ENCODE data around the gene PBX2.
"Not testable (repeated sequence)": the region's sequence is repeated elsewhere in the genome, so short reads cannot be mapped to it uniquely, and the experiment has no call there.

The PBX2 gene

GRCh38 chr6:32202186-32202585 lies 12.2 kb upstream of the PBX2 start:
- DNase-seq: no peak

DNA sequence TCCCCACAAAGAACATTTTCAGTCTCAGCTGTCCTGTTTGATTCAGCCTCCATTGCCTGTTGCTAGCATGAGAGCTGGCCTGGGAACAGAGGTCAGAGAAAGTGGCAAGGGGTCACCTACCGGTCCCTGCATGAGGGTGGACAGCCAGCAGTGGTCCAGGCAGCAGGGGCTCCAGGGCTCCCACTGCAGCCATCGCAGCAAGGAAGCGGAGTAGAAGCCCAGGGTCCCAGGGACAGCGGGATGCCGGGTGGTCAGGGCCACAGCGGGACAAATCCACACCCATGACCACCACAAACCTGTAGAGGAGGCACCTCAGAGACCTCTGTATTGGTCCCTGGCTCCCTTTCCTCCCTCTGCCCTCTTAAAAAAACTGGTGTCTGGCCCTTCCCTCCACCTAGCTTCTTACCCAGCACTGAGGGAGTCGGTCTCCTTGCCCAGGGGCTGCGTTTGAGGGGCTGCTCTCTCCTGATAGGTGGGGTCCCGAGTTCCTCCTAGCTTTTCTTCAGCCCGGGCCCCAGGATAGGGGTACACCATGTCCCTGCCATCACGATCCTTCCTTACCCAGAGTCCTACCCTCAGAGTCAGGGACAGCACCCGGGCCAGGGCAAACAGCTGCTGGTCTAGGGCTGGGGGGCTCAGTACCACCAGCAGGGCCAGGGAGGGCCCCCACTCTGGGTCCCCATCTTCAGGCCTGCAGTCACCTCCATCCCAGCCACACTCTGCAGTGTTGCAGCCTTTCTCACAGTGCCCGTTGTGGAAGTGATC lies 10.9 kb upstream of the PBX2 start:
- DNase-seq: no peak

DNA sequence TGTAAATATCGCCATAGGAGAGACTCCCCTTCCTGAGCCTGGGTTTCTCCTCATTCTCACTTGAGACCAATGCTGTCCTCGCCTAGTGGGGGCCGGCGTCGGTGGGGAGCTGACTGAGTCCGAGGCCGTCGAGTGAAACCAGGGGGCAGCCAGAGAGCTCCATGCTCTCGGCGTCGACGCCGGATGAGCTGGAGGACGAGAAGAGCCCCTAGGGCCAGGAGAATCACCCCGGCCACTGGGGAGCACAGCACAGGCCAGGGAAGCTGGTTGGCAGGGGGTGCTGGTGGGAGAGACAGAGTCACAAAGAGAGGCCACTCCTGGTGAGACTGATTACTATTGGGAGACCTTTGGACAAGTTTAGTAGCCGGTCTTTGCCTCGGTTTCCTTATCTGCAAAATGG lies 8.9 kb upstream of the PBX2 start:
- DNase-seq: no peak

DNA sequence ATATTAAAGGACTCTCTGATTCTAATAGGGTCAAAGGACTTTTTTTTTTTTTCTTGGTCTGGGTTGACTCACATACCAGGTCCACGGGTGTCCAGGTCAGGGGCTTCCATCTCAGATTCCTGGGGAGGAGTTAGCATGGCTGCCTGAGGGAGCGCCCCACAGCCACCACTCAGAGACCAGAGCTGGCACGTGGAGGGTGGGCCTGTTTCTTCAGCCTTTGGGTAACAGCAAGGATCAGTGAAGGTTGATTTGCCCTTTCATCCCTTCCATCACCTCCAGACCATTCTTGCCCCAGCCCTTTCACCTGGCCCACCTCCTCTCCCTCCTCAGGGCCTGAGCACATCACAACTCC lies 8.3 kb upstream of the PBX2 start:
- no peak for DNase-seq

DNA sequence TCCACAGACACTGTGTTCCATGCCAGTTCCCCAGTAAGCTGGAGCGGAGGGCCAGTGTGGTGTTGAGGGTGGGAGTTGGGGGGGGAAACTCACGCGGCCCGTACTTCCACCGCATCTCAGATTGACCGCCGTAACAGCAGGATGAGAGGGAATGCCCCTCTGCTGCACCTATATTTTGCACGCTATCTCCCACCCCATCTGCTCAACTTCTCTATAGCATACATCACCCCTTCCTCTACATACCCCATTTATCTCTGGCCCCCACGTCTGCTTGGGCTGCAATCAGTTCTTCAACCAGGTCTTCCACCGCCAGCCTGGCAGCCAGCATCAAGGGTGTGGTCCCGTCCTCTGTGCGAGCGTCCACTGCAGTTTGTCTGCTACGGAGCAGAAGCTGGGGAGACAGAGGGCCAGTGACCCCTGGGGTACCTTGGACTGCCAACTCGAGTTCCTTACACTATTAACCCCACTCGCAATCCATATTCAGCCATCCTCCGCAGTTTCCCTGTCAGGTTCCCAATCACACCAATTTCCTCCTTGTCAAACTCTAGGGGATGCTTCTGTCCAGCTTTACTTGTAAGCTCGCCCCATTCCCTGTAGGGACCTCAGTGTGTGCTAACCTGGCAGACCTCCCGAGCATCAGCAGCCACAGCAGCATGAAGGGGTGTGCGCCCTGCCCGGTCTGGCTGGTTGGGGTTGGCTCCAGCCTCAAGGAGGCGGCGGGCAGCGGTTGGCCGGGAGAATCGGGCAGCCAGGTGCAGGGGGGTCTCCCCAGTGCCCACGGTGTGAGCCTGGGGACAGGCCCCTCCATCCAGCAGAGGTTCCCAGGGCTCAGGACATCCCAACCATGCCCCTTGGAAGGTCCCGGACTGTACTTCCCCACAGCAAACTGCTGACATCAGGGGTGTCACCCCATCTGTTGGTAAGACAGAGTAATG lies 6.9 kb upstream of the PBX2 start:
- DNase-seq: no peak

DNA sequence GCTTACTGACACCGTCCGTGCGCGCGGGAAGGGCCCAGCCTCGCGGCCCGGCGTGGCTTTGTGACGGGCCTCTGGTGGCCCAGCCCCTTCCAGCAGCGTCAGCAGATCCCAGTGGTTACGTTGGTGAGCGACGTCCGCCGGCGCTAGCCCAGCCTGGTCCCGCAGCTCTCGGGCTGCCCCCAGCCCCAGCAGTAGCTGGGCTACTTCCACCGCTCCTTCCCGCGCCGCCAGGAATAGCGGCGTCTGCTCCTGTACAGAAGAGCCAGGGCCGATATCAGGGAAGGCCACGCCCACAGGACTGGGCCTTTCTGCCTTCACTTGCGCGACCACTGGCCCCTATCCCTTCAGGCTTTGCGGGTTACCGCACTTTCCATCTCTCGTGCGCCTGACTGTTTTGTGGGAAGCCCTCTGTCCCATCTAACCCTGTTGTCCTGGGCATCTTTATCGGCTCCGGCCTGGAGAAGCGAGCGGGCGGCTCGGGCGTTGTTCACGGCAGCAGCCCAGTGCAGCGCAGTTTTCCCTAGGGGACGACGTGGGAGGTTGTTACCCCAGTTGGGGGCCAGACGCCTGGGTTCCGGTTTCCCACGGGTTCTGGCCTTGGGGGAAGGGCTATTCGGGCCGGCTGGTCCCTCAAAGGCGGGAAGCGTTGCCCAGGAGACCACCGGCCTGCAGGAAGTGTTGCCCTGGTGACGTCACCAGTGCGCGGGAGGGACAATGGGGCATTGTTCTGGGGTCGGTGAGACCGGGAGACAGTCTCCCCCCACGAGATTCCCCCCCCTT lies 6.1 kb upstream of the PBX2 start:
- DNase-seq: peak; percentile 37

GRCh38 chr6:32195652-32195901 lies 5.6 kb upstream of the PBX2 start:
- DNase-seq: peak; percentile 99

- no peak for DNase-seq
Observed at GRCh38 chr6:32194825-32195651, 5.0 kb upstream of the PBX2 start.

DNA sequence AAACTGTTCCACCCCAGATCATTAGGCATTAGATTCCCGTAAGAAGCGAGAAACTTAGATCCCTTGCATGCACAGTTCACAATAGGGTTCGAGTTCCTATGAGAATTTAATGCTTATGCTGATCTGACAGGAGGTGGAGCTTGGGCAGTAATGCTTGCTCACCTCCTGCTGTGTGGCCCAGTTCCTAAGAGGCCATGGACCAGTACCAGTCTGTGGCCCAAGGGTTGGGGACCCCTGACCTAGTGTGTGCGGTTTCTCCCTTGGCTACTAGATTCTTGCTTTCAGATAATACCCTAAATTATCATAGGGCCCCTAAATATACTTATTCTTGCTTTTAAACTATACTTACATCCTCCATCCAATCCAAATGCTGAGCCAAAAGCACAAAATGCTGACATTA lies 4.4 kb upstream of the PBX2 start:
- no peak for DNase-seq

DNA sequence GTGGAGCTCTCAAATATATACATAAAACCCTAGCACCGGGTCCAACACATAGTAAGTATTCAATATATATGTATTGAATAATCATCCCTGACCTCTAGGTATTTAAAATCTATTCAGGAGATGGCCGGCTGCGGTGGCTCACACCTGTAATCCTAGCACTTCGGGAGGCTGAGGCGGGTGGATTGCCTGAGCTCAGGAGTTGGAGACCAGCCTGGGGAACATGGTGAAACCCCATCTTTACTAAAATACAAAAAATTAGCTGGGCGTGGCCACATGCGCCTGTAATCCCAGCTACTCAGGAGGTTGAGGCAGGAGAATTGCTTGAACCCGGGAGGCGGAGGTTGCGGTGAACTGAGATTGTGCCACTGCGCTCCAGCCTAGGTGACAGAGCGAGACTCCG lies 3.1 kb upstream of the PBX2 start:
- DNase-seq: not testable (repeated sequence)

GRCh38 chr6:32192608-32193039 lies 2.6 kb upstream of the PBX2 start, which contains the start of gene GPSM3:
GPSM3 (minus strand) TSS chr6:32192643; CDS start chr6:32192513, 130 bp downstream.
- DNase-seq: no peak

GRCh38 chr6:32191696-32192607 lies 1.9 kb upstream of the PBX2 start:
- no peak for DNase-seq

DNA sequence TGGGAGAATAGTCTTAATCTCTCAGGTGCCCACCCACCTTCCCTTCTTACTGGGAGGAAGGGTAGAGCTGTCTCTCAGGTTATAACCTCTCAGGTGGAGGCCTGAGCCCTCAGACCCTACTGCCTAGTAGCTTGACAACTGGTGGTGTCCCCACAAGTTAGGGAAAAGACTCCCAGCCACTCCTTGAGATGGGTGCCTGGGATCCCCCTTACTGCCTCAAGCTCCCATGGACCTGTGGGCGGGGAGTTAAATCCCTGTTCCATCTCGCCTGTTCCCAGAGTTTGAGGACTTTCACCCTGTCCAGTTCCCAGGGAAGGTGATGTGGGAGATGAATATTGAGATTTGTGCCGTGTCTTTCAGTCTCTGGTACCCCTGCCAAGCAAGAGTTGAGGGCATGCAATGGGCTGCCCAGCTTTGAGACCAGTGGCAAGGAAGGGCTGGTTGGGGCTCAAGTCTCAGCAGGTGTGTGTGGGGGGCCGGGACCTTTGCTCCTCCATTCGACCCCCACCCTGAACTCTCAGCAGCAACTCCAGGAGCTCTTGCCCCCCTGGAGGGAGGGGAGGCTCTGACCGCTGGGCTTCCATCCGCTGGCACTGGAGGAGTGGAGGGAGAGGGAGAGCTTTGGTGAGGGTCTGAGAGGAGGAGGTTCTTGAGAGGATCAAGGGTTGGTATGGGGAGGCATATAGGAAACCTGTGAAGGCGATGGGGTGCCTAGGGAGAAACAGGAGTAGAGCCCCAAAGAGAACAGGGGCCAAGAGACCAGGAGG lies 1.1 kb upstream of the PBX2 start:
- DNase-seq: no peak

- no peak for DNase-seq
Observed at GRCh38 chr6:32189742-32190053, 304 bp downstream of the PBX2 start.

- no peak for DNase-seq
Observed at GRCh38 chr6:32189069-32189741, 797 bp downstream of the PBX2 start.

DNA sequence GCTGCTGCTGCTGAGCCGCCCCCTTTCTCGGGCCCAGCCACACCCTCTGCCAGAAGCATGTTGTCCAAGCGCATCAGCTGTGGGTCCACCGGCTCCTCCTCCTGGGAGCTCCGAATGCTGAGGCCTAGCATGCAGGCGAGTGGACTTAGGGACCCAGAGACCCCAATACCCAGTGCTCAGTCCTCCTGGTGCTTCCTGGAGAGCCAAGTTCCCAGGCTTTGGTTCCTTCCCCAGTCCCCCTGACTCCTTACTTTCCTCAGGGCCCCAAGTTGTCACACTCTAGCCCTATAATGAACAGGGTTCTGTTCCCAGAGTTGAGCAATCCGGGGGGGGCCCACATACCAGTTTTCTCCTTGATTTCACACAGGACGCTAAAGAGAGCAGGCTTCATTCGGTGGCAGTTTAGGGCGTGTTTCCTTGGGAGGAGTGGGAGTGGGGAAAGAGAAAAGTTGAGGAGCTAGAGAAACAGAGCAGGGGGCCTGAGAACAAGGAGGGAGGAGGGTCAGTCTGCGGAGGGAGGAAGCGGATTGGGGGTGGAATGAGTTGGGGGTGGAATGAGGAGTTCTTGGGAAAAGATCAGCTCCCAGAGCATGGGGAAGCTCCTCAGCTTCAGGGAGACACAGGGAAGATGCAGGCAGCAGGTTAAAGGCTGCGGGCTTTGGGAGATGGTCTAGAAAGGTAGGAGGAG lies 1.5 kb downstream of the PBX2 start:
- no peak for DNase-seq

GRCh38 chr6:32187725-32188380 lies 2.1 kb downstream of the PBX2 start:
- DNase-seq: not testable (repeated sequence)

DNA sequence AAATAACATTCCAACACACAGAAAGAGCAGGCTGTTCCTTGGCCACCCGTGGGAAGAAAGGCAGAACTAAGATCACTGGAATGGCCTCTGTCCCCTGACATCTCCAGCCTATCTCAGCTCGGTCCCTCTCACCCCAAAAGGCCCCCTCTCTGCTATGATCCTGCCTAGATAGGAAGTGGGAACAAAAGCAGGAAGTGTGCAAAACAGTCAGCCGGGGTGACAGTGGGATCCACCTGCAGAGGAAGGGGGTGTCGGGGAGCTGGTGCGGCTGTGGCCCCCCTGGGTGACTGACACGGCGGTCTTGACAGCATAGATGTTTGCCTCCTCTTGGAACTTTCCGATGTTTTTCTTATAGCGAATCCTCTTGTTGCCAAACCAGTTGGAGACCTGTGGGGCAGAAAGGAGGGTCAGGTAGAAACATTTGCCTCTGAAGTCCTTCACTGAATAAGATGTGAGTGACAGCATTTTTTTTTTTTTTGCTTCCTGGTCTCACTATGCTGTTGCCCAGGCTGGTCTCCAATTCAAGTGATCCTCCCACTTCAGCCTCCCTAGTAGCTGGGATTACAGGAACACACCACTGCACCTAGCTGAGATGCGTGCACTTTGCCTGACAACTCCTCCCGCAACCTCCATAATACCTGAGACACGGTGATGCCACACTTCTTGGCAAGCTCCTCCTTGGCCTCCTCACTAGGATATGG lies 2.8 kb downstream of the PBX2 start:
- DNase-seq: no peak

Measured in activated CD4-positive, alpha-beta T cell treated with anti-CD3 and anti-CD28 coated beads for 1 hour (primary cell).